GM18508 (cell line): Measurements from ENCODE around the gene ENTR1.

Experiments
- ATAC-seq: cut with Tn5 transposase; IDR thresholded peaks from one replicate; pipeline ENCODE4 v1.9.1; 2021; ENCODE audit warnings: moderate number of reproducible peaks; ENCODE audit not compliant: insufficient read depth, unreplicated experiment

The ENTR1 gene

DNA sequence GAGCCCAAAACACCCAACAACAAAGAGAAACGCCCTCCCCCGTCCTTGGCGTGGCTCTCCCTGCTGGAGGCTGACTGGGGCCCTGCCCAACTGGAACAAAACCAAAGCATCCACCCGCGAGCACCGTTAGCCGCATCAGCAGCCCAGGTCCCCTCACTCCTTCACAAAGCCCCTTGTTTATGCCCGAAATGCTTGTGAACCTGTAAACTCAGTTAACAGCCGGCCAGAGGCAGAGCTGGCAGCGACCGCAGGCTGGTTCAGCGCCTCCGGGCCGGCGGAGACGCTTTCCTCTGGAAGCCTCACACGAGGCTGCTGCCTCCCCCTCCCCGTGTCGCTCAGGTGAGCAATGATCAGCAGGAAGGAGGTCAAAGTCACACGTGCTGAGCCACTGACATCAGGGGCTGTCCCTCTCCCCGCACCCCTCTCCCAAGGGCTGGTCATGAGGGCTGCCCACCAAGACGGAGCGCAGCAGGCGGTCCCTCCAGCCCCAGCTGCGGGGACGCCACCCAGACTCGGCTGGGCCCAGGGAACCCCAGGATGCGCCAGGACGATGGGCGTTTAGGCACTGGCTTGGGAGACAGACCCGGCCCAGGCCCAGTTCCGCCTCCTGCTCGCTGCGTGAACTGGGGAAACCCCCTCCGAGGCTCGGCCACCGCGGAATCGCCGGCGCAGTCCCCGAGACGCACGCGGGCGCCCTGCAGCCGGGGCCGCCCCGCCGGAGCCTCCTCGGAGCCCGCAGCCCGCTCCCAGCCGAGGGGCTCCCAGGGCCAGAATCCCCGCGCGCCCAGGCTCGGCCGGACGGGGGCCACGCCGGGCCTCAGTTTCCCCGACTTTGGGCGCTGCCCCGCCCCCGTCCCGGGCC is 11.0 kb downstream of the ENTR1 start:
- no peak for ATAC-seq

DNA sequence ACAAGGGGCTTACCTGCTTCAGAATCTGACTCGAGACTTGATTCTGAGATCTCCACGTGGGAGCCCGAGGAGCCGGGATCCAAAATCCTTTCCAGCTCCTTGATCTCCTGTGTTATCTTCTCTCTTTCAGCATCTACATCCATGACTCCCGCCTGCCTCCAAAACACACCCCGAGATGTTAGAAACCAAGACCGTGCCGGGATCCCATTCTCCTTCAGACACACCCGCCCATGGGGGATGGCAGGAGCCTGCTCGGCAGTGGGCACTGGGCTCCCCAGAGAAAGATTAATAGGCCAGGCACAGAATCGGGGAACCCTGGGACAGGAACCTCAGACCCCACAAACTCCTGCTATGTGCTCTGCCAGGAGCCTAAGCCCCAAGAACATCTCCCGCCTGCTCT is 12.1 kb downstream of the ENTR1 start:
- no peak for ATAC-seq

DNA sequence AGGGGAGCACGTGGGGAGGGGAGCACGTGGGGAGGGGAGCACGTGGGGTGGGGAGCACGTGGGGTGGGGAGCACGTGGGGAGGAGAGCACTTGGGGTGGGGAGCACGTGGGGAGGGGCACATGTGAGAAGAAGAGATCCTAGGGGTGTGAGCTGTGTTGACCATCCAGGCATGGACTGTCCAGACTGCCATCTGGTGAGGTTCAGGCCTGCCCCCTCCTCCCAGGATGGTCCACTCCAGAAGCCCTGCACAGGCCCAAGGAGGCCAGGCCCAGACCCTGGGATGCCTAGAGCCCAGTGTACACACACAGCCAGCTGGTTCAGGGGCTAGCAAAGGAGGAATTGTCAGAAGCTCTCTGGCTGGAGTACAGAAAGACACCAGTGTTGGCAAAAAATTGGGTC is 12.8 kb downstream of the ENTR1 start:
- no peak for ATAC-seq

DNA sequence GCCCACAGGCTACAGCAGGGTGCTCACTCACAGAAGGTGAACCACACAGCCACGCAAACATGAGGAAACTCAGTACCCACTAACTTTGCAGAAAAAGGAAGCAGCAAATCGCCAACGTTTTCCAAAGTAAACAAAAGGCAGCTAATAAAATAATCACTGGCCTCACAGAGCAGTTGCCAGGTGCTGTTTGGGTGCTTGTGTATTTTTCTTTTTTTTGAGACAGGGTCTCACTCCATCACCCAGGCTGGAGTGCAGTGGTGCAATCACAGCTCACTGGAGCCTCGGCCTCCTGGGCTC is 14.2 kb downstream of the ENTR1 start:
- ATAC-seq, result no peak

DNA sequence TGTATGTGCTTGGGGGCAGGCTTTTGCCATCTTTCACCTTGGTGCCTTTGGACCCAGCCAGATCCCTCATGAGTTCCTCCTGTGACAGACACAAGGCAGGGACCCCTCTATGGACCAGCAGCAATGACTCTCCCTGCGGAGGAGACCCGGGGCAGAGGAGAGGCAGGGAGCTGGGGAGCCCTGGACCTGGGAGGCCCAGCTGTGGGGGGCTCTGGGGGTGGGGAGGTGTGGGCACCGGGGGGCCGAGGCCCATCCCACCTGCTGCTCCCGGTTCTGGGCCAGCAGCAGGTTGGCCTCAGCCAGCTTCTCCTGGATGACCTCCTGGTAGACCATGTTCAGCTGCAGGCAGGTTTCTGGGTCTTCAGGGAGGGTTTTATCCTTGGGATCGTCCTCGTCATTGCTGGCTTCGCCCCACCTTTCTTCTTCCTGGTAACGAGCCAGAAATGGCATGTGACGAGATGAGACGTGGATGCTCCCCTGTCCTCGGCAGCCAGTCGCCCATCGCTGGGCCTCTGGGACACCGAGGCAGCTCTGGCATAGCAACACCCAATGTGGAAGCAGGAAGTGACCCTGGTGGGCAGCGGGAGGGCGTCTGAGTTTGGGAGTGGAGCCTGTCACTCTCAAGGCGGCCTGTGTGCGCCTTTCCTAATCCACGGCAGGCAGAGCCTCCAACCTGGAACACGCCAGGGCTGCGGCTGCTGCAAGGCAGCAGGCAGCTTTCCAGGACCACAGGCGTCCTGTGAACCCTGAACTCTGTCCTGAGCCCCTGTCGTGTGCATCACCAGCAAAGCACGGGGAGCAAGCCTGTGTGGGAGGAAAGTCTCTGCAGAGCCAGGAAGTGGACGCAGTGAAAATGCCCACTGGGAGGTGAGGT is 14.8 kb downstream of the ENTR1 start:
- no peak for ATAC-seq

DNA sequence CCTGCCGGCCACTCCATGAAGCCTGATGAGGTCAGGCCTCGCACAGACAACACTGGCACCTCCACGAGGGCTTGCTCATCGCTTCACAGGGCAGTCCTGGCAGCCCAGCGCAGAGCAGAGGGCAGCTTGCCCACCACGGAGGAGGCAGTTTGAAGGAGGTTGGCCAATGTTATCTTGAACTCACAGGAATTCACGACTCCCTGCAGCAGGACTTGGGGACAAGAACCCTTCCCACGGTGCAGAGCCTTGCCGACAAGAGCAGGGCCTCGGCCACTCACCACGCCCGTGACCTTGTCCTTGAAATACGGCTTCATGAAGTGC is 15.4 kb downstream of the ENTR1 start:
- ATAC-seq, result no peak

DNA sequence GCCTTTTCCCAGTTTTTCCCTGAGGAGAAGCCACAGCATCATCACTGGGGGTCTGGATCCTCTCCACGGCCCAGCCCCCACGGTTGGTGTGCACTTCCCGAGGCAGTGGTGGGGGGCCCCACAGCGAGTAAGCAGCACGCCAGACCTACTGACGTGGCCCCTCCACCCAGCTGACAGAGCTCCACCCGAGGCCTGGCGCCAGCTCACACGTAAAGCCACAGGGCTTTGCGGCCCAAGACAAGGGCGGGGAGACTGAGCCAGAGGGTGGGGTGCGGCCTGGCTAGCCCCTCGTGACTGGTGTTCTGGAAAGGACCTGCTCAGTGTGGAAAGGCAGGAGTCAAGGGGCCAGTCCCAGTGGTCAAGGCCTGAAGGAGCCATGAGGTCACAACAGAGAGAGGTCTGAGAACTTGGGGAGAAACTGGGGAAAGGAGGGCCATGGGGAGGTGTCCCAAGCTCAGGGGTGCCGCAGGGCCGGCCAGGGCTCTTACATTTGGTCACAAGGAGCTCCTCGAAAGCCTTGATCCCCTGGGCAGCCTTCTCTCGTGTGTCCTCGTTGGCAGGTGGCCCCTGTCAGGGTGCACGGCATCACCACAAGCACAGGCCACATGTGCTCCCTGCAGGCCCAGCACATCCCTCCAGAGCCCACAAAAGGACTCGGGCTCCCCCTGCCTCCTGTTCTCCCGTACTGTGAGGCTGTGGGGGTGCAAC is 15.9 kb downstream of the ENTR1 start:
- no peak for ATAC-seq

DNA sequence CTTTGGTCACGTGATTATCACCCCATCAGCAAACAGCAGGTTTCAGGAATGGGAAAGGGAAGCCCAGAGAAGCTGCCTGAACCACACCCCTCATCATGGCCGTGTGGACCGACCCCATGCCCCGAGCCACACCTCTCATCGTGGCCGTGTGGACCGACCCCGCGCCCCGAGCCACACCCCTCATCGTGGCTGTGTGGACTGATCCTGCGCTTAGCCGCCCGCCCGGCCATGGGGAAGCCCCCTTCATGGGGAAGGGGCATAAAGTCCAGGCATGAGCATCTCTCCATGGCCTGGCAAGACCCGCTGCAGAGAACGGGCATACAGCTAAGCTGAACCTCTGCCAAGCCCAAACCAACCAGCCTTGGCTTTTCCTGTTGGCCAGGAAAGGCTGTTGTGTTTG is 16.9 kb downstream of the ENTR1 start:
- no peak for ATAC-seq

DNA sequence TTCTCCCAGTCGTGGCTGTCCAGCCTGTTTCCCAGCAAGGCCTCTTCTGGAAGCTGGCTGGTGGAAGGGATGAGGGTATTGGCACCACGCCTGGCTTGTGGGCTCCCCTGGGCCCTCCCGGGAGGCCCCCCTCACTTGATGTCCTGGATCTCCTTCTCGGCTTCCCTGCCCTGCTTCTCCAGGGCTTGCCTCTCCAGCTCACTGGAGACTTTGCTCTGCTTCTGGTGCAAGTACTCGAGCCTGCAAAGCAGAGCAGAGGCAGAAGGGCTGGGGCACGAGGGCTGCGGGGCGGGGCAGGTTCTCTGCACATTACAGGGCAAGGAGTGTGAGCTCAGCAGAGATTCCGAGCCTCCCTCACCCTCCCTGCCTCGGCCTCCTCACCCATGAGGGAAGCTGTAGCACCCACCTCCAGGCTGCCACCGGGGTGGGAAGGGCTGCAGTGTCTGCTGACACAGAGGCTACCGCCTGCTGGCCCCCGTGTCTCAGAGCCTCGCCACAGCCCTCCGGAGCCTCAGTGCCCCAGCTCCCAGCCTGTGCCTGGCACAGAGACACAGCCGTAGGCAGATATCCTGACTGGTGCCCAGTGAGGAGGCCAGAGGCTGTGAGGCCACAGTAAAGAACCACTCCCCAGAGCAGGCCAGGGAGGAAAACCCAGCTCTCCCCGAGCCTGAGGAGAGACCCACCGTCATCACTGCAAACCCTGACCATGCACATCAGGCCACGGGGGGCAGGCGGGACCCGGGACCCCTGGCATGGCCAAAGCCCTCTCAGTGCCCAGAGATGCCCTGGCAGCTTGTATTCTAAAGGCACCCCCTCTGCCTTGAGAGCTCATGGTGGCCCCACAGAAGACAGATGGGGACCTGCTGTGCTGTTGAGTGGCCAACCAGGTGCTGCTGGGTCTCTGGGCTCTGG is 17.6 kb downstream of the ENTR1 start:
- no peak for ATAC-seq

DNA sequence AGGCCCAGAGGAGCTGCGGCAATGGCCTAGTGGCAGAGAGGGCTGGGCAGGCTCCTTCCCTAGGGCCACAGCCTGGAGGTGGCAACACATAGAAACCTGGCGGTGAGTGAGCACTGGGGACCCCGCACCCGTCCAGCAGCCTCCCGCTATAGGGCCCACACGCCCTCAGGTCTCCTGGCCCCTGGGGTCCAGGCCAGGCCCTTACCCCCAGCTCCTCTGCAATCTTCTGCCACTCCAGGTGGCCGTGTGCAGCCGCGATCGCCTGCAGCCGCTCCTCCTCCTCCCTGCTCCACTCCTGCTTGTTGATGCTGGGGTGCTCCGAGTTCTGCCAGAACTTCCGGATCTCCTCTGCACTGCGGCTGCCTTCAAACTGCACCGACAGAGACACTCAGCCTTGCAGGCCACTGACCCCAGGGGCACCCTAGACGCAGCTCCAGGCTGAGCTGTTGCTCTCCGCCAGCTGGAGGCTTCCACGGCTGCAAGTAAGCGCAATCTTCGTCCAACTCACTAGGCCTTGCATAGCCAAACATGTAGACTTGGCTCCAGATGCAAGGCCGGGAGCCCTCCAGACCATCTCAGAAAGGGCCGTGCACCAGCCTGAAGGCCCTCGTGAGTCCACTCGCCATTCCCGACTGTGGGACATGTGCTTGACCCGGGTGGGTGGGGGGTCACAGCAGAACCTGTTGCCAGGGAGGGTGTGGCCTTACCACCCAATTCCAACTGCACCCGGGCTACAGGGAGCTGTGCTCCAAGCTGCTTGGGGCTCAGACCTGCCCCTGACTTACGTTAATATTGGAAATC is 18.5 kb downstream of the ENTR1 start:
- ATAC-seq, result no peak

DNA sequence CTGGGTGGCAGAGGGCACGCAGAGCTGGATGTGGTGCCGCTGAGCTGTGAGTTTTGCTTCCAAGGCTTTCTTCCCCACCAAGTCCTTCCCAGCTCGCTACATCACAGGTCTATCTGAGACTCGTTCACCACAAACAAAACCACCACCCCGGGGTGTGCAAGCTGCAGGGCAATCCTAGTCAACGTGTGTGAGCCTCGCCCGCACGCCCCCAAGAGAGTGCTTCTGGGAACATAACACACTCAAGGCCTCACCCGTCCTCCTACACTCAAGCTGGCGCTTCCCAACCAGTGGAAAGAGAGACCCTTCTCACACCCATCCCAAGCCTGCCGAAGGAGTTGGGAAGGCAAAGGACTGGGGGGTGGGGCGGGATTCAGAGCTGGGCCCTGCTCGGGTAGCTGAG is 21.0 kb downstream of the ENTR1 start:
- no peak for ATAC-seq

DNA sequence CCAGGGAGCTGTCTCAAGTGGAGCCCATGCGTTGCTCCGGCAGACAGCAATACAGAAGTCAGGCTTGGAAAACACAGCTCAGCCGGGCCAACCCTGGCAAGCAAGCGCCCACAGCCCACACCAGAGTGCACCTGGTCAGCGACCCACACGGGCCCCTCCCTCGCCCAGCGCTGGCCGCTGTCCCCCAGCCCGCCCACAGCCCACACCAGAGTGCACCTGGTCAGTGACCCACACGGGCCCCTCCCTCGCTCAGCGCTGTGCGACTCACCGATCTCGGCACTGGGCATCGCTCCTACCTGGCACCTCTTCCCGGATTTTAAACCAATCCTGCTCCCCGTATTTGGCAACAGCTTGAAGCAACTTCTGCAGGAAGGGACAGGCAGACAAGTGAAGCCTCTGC is 23.2 kb downstream of the ENTR1 start:
- ATAC-seq, result no peak

DNA sequence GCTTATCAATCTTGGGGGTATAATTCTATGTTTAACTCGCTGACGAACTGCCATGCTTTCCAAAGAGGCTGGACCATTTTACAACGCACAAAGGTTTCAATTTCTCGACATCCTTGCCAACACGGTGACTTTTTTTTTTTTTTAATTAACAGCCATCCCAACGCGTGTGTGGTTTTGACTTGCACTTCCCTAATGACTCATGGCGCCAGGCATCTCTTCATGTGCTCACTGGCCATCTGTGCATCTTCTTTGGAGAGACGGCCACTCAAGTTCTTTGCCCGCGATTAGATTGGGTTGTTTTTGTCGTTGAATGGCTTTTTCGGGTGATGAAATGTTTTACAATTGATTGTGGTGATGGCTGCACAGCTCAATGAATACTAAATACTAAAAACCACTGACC is 24.4 kb downstream of the ENTR1 start:
- no peak for ATAC-seq

DNA sequence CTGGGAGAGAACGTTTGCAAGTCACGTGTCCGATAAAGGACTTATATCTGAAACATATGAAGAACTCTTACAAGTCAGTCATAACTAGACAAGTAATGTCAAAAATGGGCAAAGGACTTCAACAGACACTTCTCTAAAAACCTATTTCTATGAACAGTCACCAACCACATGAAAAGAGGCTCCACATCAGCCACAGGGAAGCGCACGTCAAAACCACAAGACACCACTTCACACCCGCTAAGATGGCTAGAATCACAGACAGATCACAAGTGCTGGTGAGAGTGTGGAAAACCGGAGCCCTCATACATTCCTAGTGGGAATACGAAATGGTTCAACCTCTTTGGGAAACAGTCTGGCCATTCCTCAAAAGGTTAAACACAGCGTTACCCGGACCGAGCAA is 25.4 kb downstream of the ENTR1 start:
- ATAC-seq, result no peak

DNA sequence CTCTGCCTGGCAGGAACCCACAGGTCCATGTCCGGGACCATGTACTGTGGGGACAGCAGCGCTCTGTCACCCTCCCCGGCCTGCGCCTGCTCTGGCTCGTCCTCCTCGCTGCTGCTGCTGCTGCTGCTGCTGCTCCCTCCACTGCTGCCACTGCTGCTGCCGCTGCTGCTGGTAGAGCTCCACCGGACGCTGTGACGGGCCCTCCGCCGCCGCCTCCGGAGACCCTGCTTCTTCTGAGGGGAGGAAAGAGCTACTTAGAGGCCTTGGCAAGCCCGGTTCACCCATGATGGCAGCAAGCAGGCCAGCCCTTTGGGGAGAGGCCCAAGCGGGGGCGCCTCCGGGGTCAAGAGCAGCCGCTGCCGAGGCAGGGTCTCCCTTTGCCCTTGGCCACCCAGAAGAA is 27.0 kb downstream of the ENTR1 start:
- no peak for ATAC-seq

DNA sequence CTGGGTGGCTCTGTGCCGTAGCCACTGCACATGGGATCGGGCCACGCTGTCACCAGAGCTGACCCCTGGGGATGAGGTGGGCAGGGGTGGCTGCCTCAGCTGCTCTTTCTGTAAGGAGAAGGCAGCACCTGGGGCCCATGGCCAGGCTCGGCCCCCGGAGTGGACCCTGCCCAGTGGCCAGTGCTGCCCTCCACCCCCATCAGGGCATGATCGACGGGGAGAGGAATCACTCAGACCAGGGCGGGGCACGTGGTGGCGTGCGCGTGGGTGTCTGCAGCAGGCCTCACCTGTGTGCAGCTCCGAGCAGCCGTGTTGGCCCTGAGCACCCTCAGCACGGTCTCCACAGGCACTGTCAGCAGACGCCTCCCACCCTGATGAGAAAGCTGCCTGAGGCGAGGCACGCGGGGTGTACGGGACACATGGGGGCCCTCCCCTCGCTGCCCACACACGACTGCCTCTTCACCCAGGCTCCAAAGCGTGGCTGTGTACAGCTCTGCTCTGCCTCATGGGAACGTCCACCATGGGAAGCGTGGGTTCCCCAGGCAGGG is 28.4 kb downstream of the ENTR1 start:
- no peak for ATAC-seq

DNA sequence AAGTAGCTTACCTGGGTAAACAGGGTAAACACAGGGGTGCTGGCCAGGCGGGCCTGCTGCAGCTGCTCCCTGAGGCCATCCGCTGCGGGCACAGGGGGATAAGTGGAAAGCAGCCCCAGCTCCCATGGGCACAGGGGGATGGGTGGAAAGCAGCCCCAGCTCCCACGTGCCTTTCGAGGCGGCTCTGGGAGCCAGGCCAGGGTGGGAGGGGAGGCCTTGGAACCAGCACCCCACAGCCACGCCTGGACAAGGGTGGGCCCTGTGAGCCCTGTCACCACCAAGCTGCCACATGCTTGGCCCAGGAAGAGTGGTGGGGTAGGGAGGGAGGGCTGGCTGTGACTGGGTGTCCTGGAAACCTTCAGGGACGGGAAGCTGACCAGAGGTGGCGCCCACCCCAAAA is 29.1 kb downstream of the ENTR1 start:
- no peak for ATAC-seq

DNA sequence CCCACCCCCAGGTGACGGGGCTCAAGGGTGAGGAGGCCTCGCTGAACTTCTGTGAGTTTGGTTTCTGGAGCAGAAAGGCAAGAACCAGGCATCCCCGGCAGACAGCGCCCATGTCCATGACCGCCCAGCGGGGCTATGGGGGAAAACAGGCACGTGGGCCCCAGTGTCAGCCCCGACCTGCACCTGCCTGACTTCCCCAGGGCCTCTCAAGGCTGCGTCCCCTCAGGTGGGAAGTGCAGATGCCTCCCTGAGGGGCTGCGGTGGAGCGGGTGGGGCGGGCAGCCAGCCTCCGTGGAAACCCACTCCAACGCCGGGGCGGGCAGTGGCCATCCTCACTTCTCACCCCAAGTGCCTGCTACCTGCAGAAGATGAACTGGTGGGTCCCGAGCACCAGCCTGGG is 30.0 kb downstream of the ENTR1 start:
- ATAC-seq, result no peak

DNA sequence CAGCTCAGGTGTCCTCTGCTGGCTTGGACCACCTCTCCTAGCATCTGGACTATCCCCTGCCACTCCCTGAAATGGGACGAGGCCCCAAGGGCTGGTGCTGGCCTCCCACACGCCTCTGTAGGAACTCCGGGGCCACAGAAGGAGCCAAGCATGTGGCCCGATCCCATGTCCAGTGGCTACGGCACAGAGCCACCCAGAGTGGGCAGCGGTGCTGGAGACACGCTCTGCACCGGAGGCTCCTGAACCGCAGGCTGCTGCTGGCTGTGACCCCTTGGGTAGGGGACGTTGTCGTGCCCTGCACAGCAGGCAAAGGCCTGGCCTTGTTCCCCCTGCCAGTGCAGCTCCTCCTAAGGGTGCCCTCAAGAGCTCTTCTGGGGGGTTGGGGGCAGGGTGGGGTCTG is 30.5 kb downstream of the ENTR1 start:
- no peak for ATAC-seq
